WTC11 (cell line): ENCODE results near the gene TMEM131L.

ENCODE experiments used
- ATF2 ChIP-seq: sonication (generic); formaldehyde crosslinking; IDR thresholded peaks from 2 replicates; pipeline ENCODE4 v1.8.1; 2022; ENCODE audit warnings: low read depth, missing genetic modification reagents, borderline replicate concordance
- CTCF ChIP-seq: fragments of 200-600 bp; IDR thresholded peaks from 2 replicates; pipeline ENCODE4 v1.8.0; 2022; ENCODE audit warnings: antibody characterized with exemption
- ETV6 ChIP-seq: sonication (generic); formaldehyde crosslinking; IDR thresholded peaks from 2 replicates; pipeline ENCODE4 v1.8.1; 2022; ENCODE audit warnings: mild to moderate bottlenecking, missing genetic modification reagents
- JUN ChIP-seq: sonication (generic); formaldehyde crosslinking; IDR thresholded peaks from 2 replicates; pipeline ENCODE4 v1.8.0; 2023; ENCODE audit warnings: mild to moderate bottlenecking, missing genetic modification reagents
- NR2C2 ChIP-seq: sonication (generic); formaldehyde crosslinking; IDR thresholded peaks from 2 replicates; pipeline ENCODE4 v1.8.0; 2022; ENCODE audit warnings: mild to moderate bottlenecking, missing genetic modification reagents
- PRDM15 ChIP-seq: sonication (generic); formaldehyde crosslinking; IDR thresholded peaks from 2 replicates; pipeline ENCODE4 v1.8.0; 2022; ENCODE audit warnings: missing genetic modification reagents
- PREB ChIP-seq: sonication (generic); formaldehyde crosslinking; IDR thresholded peaks from 2 replicates; pipeline ENCODE4 v1.8.1; 2022; ENCODE audit warnings: mild to moderate bottlenecking, missing genetic modification reagents, moderate library complexity, borderline replicate concordance
- RORB ChIP-seq: fragments of 250-450 bp; sonication (Bioruptor Pico); IDR thresholded peaks from 2 replicates; pipeline ENCODE4 v1.9.0; 2021; ENCODE audit warnings: mild to moderate bottlenecking
- ZBTB21 ChIP-seq: sonication (generic); formaldehyde crosslinking; IDR thresholded peaks from 2 replicates; pipeline ENCODE4 v1.8.1; 2023; ENCODE audit warnings: mild to moderate bottlenecking, missing genetic modification reagents, borderline replicate concordance
- ZNF121 ChIP-seq: sonication (generic); formaldehyde crosslinking; IDR thresholded peaks from 2 replicates; pipeline ENCODE4 v1.8.0; 2023; ENCODE audit warnings: missing genetic modification reagents
- ZNF416 ChIP-seq: fragments of 250-450 bp; sonication (Bioruptor Pico); IDR thresholded peaks from 2 replicates; pipeline ENCODE4 v1.9.0; 2021; ENCODE audit warnings: mild to moderate bottlenecking, inconsistent platforms
- TF ChIP-seq, protein P1 (sequence below): sonication (generic); formaldehyde crosslinking; IDR thresholded peaks from 2 replicates; pipeline ENCODE4 v1.8.0; 2023; ENCODE audit warnings: missing genetic modification reagents
- TF ChIP-seq, protein P2 (sequence below): sonication (generic); formaldehyde crosslinking; IDR thresholded peaks from 2 replicates; pipeline ENCODE4 v1.8.0; 2022; ENCODE audit warnings: mild to moderate bottlenecking, missing genetic modification reagents
- TF ChIP-seq, protein P3 (sequence below): sonication (generic); formaldehyde crosslinking; IDR thresholded peaks from 2 replicates; pipeline ENCODE4 v1.8.0; 2022; ENCODE audit warnings: mild to moderate bottlenecking, missing genetic modification reagents

- TF ChIP-seq CTCF, result no peak
- no peak for TF ChIP-seq PRDM15
- TF ChIP-seq ATF2, result no peak
- TF ChIP-seq, protein P1, sequence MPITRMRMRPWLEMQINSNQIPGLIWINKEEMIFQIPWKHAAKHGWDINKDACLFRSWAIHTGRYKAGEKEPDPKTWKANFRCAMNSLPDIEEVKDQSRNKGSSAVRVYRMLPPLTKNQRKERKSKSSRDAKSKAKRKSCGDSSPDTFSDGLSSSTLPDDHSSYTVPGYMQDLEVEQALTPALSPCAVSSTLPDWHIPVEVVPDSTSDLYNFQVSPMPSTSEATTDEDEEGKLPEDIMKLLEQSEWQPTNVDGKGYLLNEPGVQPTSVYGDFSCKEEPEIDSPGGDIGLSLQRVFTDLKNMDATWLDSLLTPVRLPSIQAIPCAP (CRISPR knock-in tag), result no peak
- TF ChIP-seq, protein P2, sequence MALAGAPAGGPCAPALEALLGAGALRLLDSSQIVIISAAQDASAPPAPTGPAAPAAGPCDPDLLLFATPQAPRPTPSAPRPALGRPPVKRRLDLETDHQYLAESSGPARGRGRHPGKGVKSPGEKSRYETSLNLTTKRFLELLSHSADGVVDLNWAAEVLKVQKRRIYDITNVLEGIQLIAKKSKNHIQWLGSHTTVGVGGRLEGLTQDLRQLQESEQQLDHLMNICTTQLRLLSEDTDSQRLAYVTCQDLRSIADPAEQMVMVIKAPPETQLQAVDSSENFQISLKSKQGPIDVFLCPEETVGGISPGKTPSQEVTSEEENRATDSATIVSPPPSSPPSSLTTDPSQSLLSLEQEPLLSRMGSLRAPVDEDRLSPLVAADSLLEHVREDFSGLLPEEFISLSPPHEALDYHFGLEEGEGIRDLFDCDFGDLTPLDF (CRISPR knock-in tag), result no peak
- no peak for TF ChIP-seq ETV6 (CRISPR knock-in tag)
- TF ChIP-seq ZBTB21 (CRISPR knock-in tag), result no peak
- TF ChIP-seq RORB, result no peak
- TF ChIP-seq ZNF121 (CRISPR knock-in tag), result no peak
- no peak for TF ChIP-seq ZNF416 (CRISPR knock-in tag)
- TF ChIP-seq, protein P3, sequence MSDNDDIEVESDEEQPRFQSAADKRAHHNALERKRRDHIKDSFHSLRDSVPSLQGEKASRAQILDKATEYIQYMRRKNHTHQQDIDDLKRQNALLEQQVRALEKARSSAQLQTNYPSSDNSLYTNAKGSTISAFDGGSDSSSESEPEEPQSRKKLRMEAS (CRISPR knock-in tag), result no peak
- TF ChIP-seq JUN (CRISPR knock-in tag), result no peak
- TF ChIP-seq PREB (CRISPR knock-in tag), result no peak
- no peak for TF ChIP-seq NR2C2 (CRISPR knock-in tag)
Measured at GRCh38 chr4:153610623-153611376, 144.6 kb downstream of the TMEM131L start.
